GM12891 (cell line): ENCODE results near the gene SPAG16.
"Not testable (repeated sequence)": the region's sequence is repeated elsewhere in the genome, so short reads cannot be mapped to it uniquely, and the experiment has no call there.

ENCODE experiments used
- DNase-seq: peaks from one replicate; pipeline ENCODE4 v3.0.0; 2011; ENCODE audit warnings: low spot score; ENCODE audit not compliant: insufficient read length
- FAIRE-seq: peaks from 2 replicates; lab custom pipeline; 2011; peaks lifted over from hg19 to GRCh38; lab: Jason Lieb, UNC
- PAX5 ChIP-seq: IDR thresholded peaks from 2 replicates; pipeline ENCODE4 v1.6.1; 2011; ENCODE audit warnings: low read length, moderate library complexity, mild to moderate bottlenecking; ENCODE audit not compliant: insufficient read depth, severe bottlenecking
- POLR2A ChIP-seq: IDR thresholded peaks from 2 replicates; pipeline ENCODE4 v1.6.1; 2011; ENCODE audit warnings: low read depth, low read length, control low read depth
- POLR2AphosphoS5 ChIP-seq: IDR thresholded peaks from 2 replicates; pipeline ENCODE4 v1.6.1; 2011; ENCODE audit warnings: low read depth, low read length, control low read depth
- POU2F2 ChIP-seq: IDR thresholded peaks from 2 replicates; pipeline ENCODE4 v1.6.1; 2011; ENCODE audit warnings: low read depth, mild to moderate bottlenecking, control low read depth, low read length, moderate library complexity
- SPI1 ChIP-seq: IDR thresholded peaks from 2 replicates; pipeline ENCODE4 v1.6.1; 2011; ENCODE audit warnings: low read depth, low read length, control low read depth
- TAF1 ChIP-seq: IDR thresholded peaks from 2 replicates; pipeline ENCODE4 v1.6.1; 2011; ENCODE audit warnings: low read depth, low read length, control low read depth

Gene SPAG16

GRCh38 chr2:214035091-214035852, 751.0 kb downstream of the SPAG16 start:
- DNase-seq (no peak), FAIRE-seq (no peak)
- TF ChIP-seq POLR2AphosphoS5 (no peak), TAF1 (no peak), POU2F2 (no peak), POLR2A (no peak), SPI1 (no peak), PAX5 (no peak)

- DNase-seq (no peak), FAIRE-seq (no peak)
- no peak for TF ChIP-seq POLR2A
- no peak for TF ChIP-seq POLR2AphosphoS5
- TF ChIP-seq TAF1 = no peak
- TF ChIP-seq SPI1 = no peak
- TF ChIP-seq PAX5 = no peak
- no peak for TF ChIP-seq POU2F2
Measured at GRCh38 chr2:214035921-214036320, 751.7 kb downstream of the SPAG16 start.

GRCh38 chr2:214038186-214038585, 753.9 kb downstream of the SPAG16 start:
- TF ChIP-seq POLR2A = no peak
- no peak for TF ChIP-seq POLR2AphosphoS5
- no peak for TF ChIP-seq SPI1
- TF ChIP-seq PAX5 = no peak
- TF ChIP-seq POU2F2 = no peak
- no peak for TF ChIP-seq TAF1
- DNase-seq = no peak
- FAIRE-seq = no peak

- no peak for DNase-seq
- no peak for TF ChIP-seq POU2F2
- no peak for TF ChIP-seq POLR2AphosphoS5
- no peak for TF ChIP-seq SPI1
- no peak for TF ChIP-seq TAF1
- TF ChIP-seq PAX5 = no peak
- no peak for TF ChIP-seq POLR2A
- FAIRE-seq = no peak
Measured at GRCh38 chr2:214050731-214051130, 766.5 kb downstream of the SPAG16 start.

GRCh38 chr2:214051585-214051984, 767.3 kb downstream of the SPAG16 start:
- no peak for FAIRE-seq
- no peak for TF ChIP-seq POLR2A
- TF ChIP-seq SPI1 = no peak
- TF ChIP-seq POLR2AphosphoS5 = no peak
- no peak for TF ChIP-seq TAF1
- no peak for TF ChIP-seq POU2F2
- no peak for TF ChIP-seq PAX5
- no peak for DNase-seq

GRCh38 chr2:214052235-214052634, 768.0 kb downstream of the SPAG16 start:
- FAIRE-seq (no peak), DNase-seq (no peak)
- TF ChIP-seq TAF1 (no peak), POLR2A (no peak), PAX5 (no peak), POU2F2 (no peak), SPI1 (no peak), POLR2AphosphoS5 (no peak)

- FAIRE-seq = no peak
- TF ChIP-seq PAX5 = no peak
- no peak for TF ChIP-seq POU2F2
- TF ChIP-seq TAF1 = no peak
- no peak for TF ChIP-seq POLR2A
- no peak for TF ChIP-seq POLR2AphosphoS5
- TF ChIP-seq SPI1 = no peak
- no peak for DNase-seq
Measured at GRCh38 chr2:214057986-214058385, 773.7 kb downstream of the SPAG16 start.

- DNase-seq, FAIRE-seq: not testable (repeated sequence)
Measured at GRCh38 chr2:214062279-214062678, 778.0 kb downstream of the SPAG16 start.

- TF ChIP-seq PAX5 (no peak), POU2F2 (no peak), POLR2A (no peak), SPI1 (no peak), POLR2AphosphoS5 (no peak), TAF1 (no peak)
- no peak for DNase-seq
- no peak for FAIRE-seq
Measured at GRCh38 chr2:214064471-214064870, 780.2 kb downstream of the SPAG16 start.

- TF ChIP-seq PAX5 (no peak), TAF1 (no peak), POLR2AphosphoS5 (no peak), SPI1 (no peak), POU2F2 (no peak), POLR2A (no peak)
- no peak for DNase-seq
- no peak for FAIRE-seq
Measured at GRCh38 chr2:214066862-214067261, 782.6 kb downstream of the SPAG16 start.

GRCh38 chr2:214069254-214069653, 785.0 kb downstream of the SPAG16 start:
- DNase-seq (no peak), FAIRE-seq (no peak)
- no peak for TF ChIP-seq POLR2AphosphoS5
- TF ChIP-seq POU2F2 = no peak
- no peak for TF ChIP-seq TAF1
- TF ChIP-seq POLR2A = no peak
- no peak for TF ChIP-seq PAX5
- no peak for TF ChIP-seq SPI1
